Endothelial cell of umbilical vein (primary cell): ENCODE measurements around the gene PSMB9. TPM values are rescaled to one million over a fixed set of nuclear protein-coding genes. Genes with fewer than 3 reads are reported as not detected.

Experiments used
- BruUV-seq: library from RNA; stranded (reverse); fragments of 400-500 nt; replicated peaks from 2 replicates; lab custom pipeline; 2021; lab: Mats Ljungman, UMichigan
- CTCF ChIA-PET: fragments of 300-600, 350-600 bp; sonication (Branson Sonifier 250); formaldehyde crosslinking; loops from one replicate; lab custom pipeline; 2021; ENCODE audit warnings: antibody characterized with exemption, inconsistent platforms; lab: Charles Lee
- POLR2A ChIA-PET: fragments of 300-600, 350-600 bp; sonication (Branson Sonifier 250); formaldehyde crosslinking; loops from one replicate; lab custom pipeline; 2021; ENCODE audit warnings: antibody characterized with exemption, inconsistent platforms; lab: Charles Lee
- DNase-seq: peaks from one replicate; pipeline ENCODE4 v3.0.0-alpha.2; 2011; ENCODE audit warnings: low read depth, low spot score
- FAIRE-seq: peaks from 2 replicates; lab custom pipeline; 2011; peaks lifted over from hg19 to GRCh38; lab: Jason Lieb, UNC
- H2AFZ ChIP-seq: 2 replicates; pipeline ENCODE4 v1.6.0; 2012; ENCODE audit warnings: low read depth, low read length, control low read depth, inconsistent platforms
- H3K27ac ChIP-seq: 2 replicates; pipeline ENCODE4 v1.5.1; 2011; ENCODE audit warnings: low read depth, mild to moderate bottlenecking, control low read depth, low read length, moderate library complexity; ENCODE audit not compliant: insufficient read depth
- H3K27me3 ChIP-seq, 2 experiments: 2 replicates each; pipeline versions ENCODE4 v1.6.0 to v1.6.1; 2011; ENCODE audit warnings: low read length in 2 of 2, mixed read lengths in 1 of 2; ENCODE audit not compliant: control insufficient read depth in 2 of 2, insufficient read depth in 2 of 2
- H3K36me3 ChIP-seq, 2 experiments: 2 replicates in 1 of 2; 3 replicates in 1 of 2; pipeline ENCODE4 v1.5.1; 2011; ENCODE audit warnings: low read length in 2 of 2, mild to moderate bottlenecking in 1 of 2, moderate library complexity in 1 of 2; ENCODE audit not compliant: control insufficient read depth in 2 of 2, insufficient read depth in 2 of 2; ENCODE audit errors: extremely low read depth in 1 of 2
- H3K4me1 ChIP-seq: 3 replicates; pipeline ENCODE4 v1.5.1; 2011; ENCODE audit warnings: mild to moderate bottlenecking, low read length; ENCODE audit not compliant: control insufficient read depth, insufficient read depth; ENCODE audit errors: extremely low read depth
- H3K4me2 ChIP-seq: 2 replicates; pipeline ENCODE4 v1.6.1; 2011; ENCODE audit warnings: low read length, control low read depth, mixed read lengths; ENCODE audit not compliant: insufficient read depth
- H3K4me3 ChIP-seq, 3 experiments: fragments of 200-600 bp in 1 of 3; sonication (generic), shearing (Covaris generic) in 1 of 3; replicated peaks in 1 of 3; 2 replicates each; pipeline ENCODE4 v1.5.1; 2011 to 2016; ENCODE audit warnings: control low read depth in 3 of 3, low read length in 3 of 3, mild to moderate bottlenecking in 2 of 3, inconsistent platforms in 1 of 3, low read depth in 1 of 3, moderate library complexity in 1 of 3; ENCODE audit not compliant: insufficient read depth in 1 of 3
- H3K79me2 ChIP-seq: 2 replicates; pipeline ENCODE4 v1.6.0; 2012; ENCODE audit warnings: low read length, inconsistent platforms; ENCODE audit not compliant: control insufficient read depth, insufficient read depth
- H3K9ac ChIP-seq: replicated peaks from 2 replicates; pipeline ENCODE3; 2011; ENCODE audit warnings: low read length, control low read depth; ENCODE audit not compliant: insufficient read depth; ENCODE audit errors: extremely low read depth
- H3K9me1 ChIP-seq: replicated peaks from 3 replicates; pipeline ENCODE4 v1.6.0; 2011; ENCODE audit warnings: mild to moderate bottlenecking, low read length; ENCODE audit not compliant: control insufficient read depth, insufficient read depth; ENCODE audit errors: extremely low read depth
- H3K9me3 ChIP-seq: replicated peaks from 2 replicates; pipeline ENCODE4 v1.5.1; 2012; ENCODE audit warnings: low read length, inconsistent platforms; ENCODE audit not compliant: control insufficient read depth, insufficient read depth
- H4K20me1 ChIP-seq: replicated peaks from 2 replicates; pipeline ENCODE3; 2011; ENCODE audit warnings: mild to moderate bottlenecking, low read length; ENCODE audit not compliant: control insufficient read depth, insufficient read depth; ENCODE audit errors: extremely low read depth
- EZH2 ChIP-seq: IDR thresholded peaks from 2 replicates; pipeline ENCODE4 v1.6.1; 2012; ENCODE audit warnings: borderline replicate concordance, low read depth, mild to moderate bottlenecking, moderate library complexity, low read length, inconsistent platforms; ENCODE audit not compliant: severe bottlenecking
- FOS ChIP-seq: IDR thresholded peaks from 2 replicates; pipeline ENCODE4 v1.6.1; 2011; ENCODE audit warnings: mild to moderate bottlenecking, low read length, moderate library complexity, borderline replicate concordance; ENCODE audit not compliant: insufficient read depth
- GATA2 ChIP-seq: IDR thresholded peaks from 2 replicates; pipeline ENCODE4 v1.7.0; 2011; ENCODE audit warnings: low read depth, mild to moderate bottlenecking, moderate library complexity, mixed read lengths, low read length; ENCODE audit not compliant: insufficient read length, insufficient read depth
- JUN ChIP-seq: IDR thresholded peaks from 2 replicates; pipeline ENCODE4 v1.6.1; 2011; ENCODE audit warnings: borderline replicate concordance, low read depth; ENCODE audit not compliant: insufficient read length, insufficient read depth
- MYC ChIP-seq: IDR thresholded peaks from one replicate; pipeline ENCODE4 v1.6.1; 2011; ENCODE audit warnings: mild to moderate bottlenecking, low read depth, low read length
- POLR2A ChIP-seq: IDR thresholded peaks from 2 replicates; pipeline ENCODE4 v1.6.1; 2012; ENCODE audit warnings: low read depth, mild to moderate bottlenecking, control low read depth, low read length
- POLR2AphosphoS5 ChIP-seq: IDR thresholded peaks from 2 replicates; pipeline ENCODE4 v1.6.1; 2012; ENCODE audit warnings: low read depth, mild to moderate bottlenecking, control low read depth, low read length, moderate library complexity; ENCODE audit not compliant: insufficient read depth
- dilution Hi-C: fragments of 300-500 bp; cut with MboI; formaldehyde crosslinking; loops from one replicate; pipeline ENCODE4 v1.15.0; 2019; ENCODE audit warnings: low sequenced_read_pairs; ENCODE audit not compliant: extremely low pct_ligation_motif_present
- intact Hi-C: fragments of 100-400 bp; cut with micrococcal nuclease; formaldehyde crosslinking; loops from one replicate; pipeline ENCODE4 v1.10.0; 2022
- polyA plus RNA-seq, 4 experiments: library from polyadenylated mRNA; depleted of rRNA in 3 of 4; stranded (reverse) in 3 of 4; unstranded in 1 of 4; fragments of >200 nt; gene quantifications; 2 replicates each; pipeline versions ENCODE4 v1.2.1 to v1.2.3, GENCODE V29; 2011 to 2012; ENCODE audit warnings: missing spikeins in 1 of 4
- total RNA-seq: library from RNA; stranded (reverse); gene quantifications from 2 replicates; pipeline ENCODE4 v1.2.3, GENCODE V29; 2021
- TF ChIP-seq, protein P1 (sequence below), 2 donors: IDR thresholded peaks; 1 replicate in 1 of 2; 2 replicates in 1 of 2; pipeline ENCODE4 v1.5.1; 2011; ENCODE audit warnings: low read length in 2 of 2, mild to moderate bottlenecking in 2 of 2, moderate library complexity in 2 of 2, control low read depth in 1 of 2, inconsistent platforms in 1 of 2, low read depth in 1 of 2; ENCODE audit not compliant: insufficient read depth in 1 of 2; ENCODE audit errors: extremely low read depth in 1 of 2
- TF ChIP-seq, protein P2 (sequence below): IDR thresholded peaks from 2 replicates; pipeline ENCODE4 v1.6.1; 2011; ENCODE audit not compliant: insufficient read depth, insufficient read length

PSMB9 gene
- total and polyA plus RNA-seq, 2 donors (not counting 3 experiments of a cell fraction or from before 2014, with no cell fraction given) = 6.3 TPM

DNA sequence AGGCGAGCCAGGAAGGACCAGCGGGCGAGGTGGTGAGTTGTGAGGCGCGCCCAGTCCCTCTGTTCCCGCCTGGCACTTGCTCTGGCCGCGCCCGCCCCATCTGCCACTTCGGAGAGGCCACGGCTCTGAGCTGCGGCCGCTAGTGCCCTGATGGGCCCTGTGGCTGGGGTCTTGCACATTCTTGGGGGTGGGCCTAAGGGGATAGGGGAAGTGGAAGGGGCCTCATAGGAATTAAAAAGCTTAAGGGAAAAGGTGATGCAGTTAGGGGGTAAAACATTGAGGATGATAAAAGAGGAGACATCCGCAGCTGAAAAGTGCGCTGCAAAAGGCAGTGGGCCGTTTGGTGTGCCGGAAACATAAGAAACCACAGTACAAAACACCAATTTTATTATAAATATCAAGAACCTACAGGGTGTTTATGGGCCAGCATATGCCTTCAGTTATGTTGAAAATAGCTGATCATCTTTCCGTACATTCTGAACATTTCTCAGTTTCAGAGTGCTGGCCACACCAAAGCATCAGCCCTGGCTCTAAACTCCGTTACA, 9.1 kb upstream of the PSMB9 start:
- H3K4me2 ChIP-seq = peak overlapping the region; percentile 73
- intact Hi-C loops = loop anchor here (1.0 to 5.0 kb wide), 2 partner anchors 8 to 127 kb away; partner anchors contain the start of gene TAP1
- H3K36me3 ChIP-seq = no peaks in the 10 kb centered on the region
- no peak overlapping the region for H3K27ac ChIP-seq
- H3K27me3 ChIP-seq = no peaks in the 10 kb centered on the region
- ChIA-PET POLR2A (interaction anchor here (1.2 kb wide), 1 partner anchor 127 kb away, joined by 4 read pairs; no protein-coding TSS in a partner anchor), CTCF (interaction anchor here (1.4 to 11.0 kb wide), 4 partner anchors 9 to 144 kb away, joined by 3 to 397 read pairs (median 14); partner anchors contain the start of genes PSMB9 and TAP1)
- H2AFZ ChIP-seq = peak overlapping the region; percentile 11
- FAIRE-seq (no peak), DNase-seq (no peak)
- H3K9me1 ChIP-seq = no peaks in the 10 kb centered on the region
- no peak overlapping the region for H3K4me3 ChIP-seq
- peaks cover 5% of the 10 kb centered on the region for H3K4me1 ChIP-seq
- no peaks in the 10 kb centered on the region for H3K79me2 ChIP-seq
- H3K9ac ChIP-seq = no peak overlapping the region
- H4K20me1 ChIP-seq = no peaks in the 10 kb centered on the region
- no TSS peak for BruUV-seq
- no peaks in the 10 kb centered on the region for H3K9me3 ChIP-seq
- dilution Hi-C loops = no loop called here
- TF ChIP-seq FOS = no peak
- TF ChIP-seq, protein P1, sequence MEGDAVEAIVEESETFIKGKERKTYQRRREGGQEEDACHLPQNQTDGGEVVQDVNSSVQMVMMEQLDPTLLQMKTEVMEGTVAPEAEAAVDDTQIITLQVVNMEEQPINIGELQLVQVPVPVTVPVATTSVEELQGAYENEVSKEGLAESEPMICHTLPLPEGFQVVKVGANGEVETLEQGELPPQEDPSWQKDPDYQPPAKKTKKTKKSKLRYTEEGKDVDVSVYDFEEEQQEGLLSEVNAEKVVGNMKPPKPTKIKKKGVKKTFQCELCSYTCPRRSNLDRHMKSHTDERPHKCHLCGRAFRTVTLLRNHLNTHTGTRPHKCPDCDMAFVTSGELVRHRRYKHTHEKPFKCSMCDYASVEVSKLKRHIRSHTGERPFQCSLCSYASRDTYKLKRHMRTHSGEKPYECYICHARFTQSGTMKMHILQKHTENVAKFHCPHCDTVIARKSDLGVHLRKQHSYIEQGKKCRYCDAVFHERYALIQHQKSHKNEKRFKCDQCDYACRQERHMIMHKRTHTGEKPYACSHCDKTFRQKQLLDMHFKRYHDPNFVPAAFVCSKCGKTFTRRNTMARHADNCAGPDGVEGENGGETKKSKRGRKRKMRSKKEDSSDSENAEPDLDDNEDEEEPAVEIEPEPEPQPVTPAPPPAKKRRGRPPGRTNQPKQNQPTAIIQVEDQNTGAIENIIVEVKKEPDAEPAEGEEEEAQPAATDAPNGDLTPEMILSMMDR (IDR thresholded peaks at IDR 0.05; ENCODE audit: extremely low read depth in 1 of 2, insufficient read depth in 1 of 2, low read depth in 1 of 2, low read length in 2 of 2) = no peak
- no peak for TF ChIP-seq POLR2A
- TF ChIP-seq, protein P2, sequence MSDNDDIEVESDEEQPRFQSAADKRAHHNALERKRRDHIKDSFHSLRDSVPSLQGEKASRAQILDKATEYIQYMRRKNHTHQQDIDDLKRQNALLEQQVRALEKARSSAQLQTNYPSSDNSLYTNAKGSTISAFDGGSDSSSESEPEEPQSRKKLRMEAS = no peak
- no peak for TF ChIP-seq EZH2
- TF ChIP-seq POLR2AphosphoS5 = no peak
- no peak for TF ChIP-seq JUN
- TF ChIP-seq GATA2 = no peak
- no peak for TF ChIP-seq MYC
